Endothelial cell (in vitro differentiated cells): Measurements from ENCODE around the gene SUPT6H. TPM values are rescaled to one million over a fixed set of nuclear protein-coding genes. Genes with fewer than 3 reads are reported as not detected.

Experiments used
- DNase-seq: peaks from one replicate; pipeline ENCODE4 v3.0.0; 2021; ENCODE audit warnings: low spot score
- H3K27ac Mint-ChIP-seq: one replicate; pipeline ENCODE4 v1.8.0; 2021; ENCODE audit warnings: mixed read lengths, inconsistent platforms; ENCODE audit not compliant: unreplicated experiment
- H3K27me3 Mint-ChIP-seq: one replicate; pipeline ENCODE4 v1.8.0; 2021; ENCODE audit warnings: mild to moderate bottlenecking, moderate library complexity, mixed read lengths, inconsistent platforms; ENCODE audit not compliant: unreplicated experiment
- H3K36me3 Mint-ChIP-seq: one replicate; pipeline ENCODE4 v1.8.0; 2021; ENCODE audit warnings: mild to moderate bottlenecking, low read depth, mixed read lengths, inconsistent platforms; ENCODE audit not compliant: unreplicated experiment
- H3K4me1 Mint-ChIP-seq: one replicate; pipeline ENCODE4 v1.8.0; 2021; ENCODE audit warnings: mild to moderate bottlenecking, mixed read lengths, inconsistent platforms; ENCODE audit not compliant: unreplicated experiment
- H3K4me3 Mint-ChIP-seq: one replicate; pipeline ENCODE4 v1.8.0; 2021; ENCODE audit warnings: mild to moderate bottlenecking, mixed read lengths, inconsistent platforms; ENCODE audit not compliant: unreplicated experiment
- H3K9me3 Mint-ChIP-seq: one replicate; pipeline ENCODE4 v1.8.0; 2021; ENCODE audit warnings: mixed read lengths, inconsistent platforms; ENCODE audit not compliant: unreplicated experiment
- CTCF ChIP-seq: fragments of 200-600 bp; sonication (generic); IDR thresholded peaks from one replicate; pipeline ENCODE4 v1.5.0; 2021; ENCODE audit warnings: antibody characterized with exemption; ENCODE audit not compliant: unreplicated experiment
- total RNA-seq: library from RNA; stranded (reverse); fragmentation: NEBNext Ultra II Directional; extraction: Animal tissue kit (Norgen Biotek cat#: 25700); gene quantifications from one replicate; pipeline ENCODE4 v1.2.1, GENCODE V29; 2021; ENCODE audit not compliant: unreplicated experiment

The SUPT6H gene
- total RNA-seq, 1 donor from 2014 or later: 87.4 TPM

DNA sequence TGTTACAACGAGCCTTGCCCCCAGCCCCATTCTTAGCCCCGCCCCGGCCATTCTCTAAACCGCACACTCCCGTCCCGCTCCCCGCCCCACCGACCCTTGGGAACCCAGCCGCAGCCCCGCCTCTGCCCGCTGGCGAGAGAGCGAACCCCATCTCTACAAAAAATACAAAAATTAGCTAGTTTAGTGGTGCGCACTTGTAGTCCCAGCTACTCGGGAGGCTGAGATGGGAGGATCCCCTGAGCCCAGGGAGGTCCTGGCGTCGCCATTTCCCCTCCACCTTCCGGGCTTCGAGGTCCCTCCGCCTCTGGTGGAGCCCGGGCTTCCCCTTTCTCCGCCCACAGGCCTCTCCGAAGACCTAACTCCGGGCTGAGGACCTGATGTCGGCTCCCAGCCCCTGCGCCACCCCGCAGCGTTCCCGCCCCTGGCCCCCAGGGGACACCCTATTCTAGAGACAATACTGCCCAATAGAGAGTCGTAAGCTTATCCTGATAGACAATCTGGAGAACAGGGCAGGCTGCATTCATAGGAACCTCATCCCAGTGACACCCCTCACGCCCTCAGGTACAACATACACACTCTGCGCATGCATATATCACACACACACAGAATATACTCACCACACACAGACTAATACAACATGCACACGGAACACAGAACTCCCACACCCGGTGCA lies 50.2 kb downstream of the SUPT6H start:
- peak; percentile 65 for DNase-seq
- Mint-ChIP-seq H3K9me3 (no peaks in the 10 kb centered on the region), H3K27ac (peak overlapping the region; percentile 70), H3K4me1 (peaks cover 16% of the 10 kb centered on the region), H3K4me3 (peak overlapping the region; percentile 90), H3K36me3 (peaks cover 23% of the 10 kb centered on the region), H3K27me3 (peaks cover 23% of the 10 kb centered on the region)
- no peak for TF ChIP-seq CTCF

DNA sequence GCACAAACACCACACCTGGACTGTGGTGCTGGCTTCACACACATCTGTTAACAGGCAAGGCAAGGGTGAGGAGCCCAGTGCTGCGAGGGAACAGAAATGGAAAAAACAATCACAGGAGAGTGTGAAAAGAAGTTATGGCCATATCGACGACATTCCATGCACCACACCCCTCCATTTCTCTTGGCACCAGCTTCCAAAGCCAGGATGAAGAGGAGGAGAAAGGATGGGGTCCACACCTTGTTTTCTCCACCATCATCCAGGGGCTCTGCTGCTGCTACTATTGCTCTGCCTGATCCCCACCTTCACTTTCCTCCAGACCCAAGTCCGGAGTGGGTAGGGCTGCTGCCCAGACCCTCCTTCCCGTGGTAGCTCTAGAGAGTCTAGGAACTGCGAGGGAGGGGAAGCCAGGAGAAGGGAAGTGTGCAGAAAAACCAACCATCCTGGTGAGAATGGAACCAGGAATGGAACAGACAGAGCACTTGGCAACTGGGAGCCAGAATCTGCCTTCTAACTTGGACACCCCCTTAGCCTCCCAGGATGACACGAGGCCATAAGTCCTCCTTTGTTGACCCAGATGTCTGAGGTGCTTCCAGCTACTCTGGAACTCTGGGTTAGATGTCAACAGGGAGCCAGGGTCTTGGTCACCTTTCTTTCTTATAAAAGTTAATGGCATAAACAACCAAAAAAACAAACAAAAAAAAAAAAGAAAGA lies 50.9 kb downstream of the SUPT6H start:
- Mint-ChIP-seq H3K36me3 (peaks cover 18% of the 10 kb centered on the region), H3K4me1 (peaks cover 11% of the 10 kb centered on the region), H3K27ac (peak overlapping the region; percentile 11), H3K9me3 (no peaks in the 10 kb centered on the region), H3K27me3 (peaks cover 22% of the 10 kb centered on the region), H3K4me3 (peak overlapping the region; percentile 80)
- no peak for TF ChIP-seq CTCF
- no peak for DNase-seq

DNA sequence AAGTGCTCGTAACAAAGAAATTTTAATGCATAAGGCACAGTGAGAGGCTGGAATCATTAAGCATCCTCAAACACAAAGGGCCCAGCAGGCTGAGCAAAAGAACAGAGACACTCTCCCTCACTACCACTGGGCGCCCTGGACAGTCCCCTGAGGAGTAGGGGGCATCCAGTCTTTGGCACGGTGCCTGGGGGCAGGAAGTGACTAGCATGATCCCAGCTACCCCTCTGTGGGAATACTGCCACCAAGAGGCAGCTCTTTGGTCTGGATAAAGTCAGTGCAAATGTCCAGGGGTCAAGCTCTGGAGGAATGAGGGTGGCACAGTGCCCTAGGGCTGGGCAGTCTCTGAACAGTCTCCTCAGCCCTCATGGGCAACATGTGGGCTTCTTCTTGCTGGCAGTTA lies 52.3 kb downstream of the SUPT6H start:
- peak overlapping the region; percentile 81 for H3K4me3 Mint-ChIP-seq
- H3K36me3 Mint-ChIP-seq: peaks cover 13% of the 10 kb centered on the region
- no peaks in the 10 kb centered on the region for H3K9me3 Mint-ChIP-seq
- no peak for TF ChIP-seq CTCF
- peaks cover 20% of the 10 kb centered on the region for H3K4me1 Mint-ChIP-seq
- no peak overlapping the region for H3K27ac Mint-ChIP-seq
- H3K27me3 Mint-ChIP-seq: peaks cover 23% of the 10 kb centered on the region
- no peak for DNase-seq

GRCh38 chr17:28715217-28715616 lies 53.2 kb downstream of the SUPT6H start:
- H3K4me3 Mint-ChIP-seq: no peak overlapping the region
- H3K4me1 Mint-ChIP-seq: peaks cover 27% of the 10 kb centered on the region

More at GRCh38 chr17:28715217-28715616, 53.2 kb downstream of the SUPT6H start:
- Mint-ChIP-seq H3K9me3 (no peaks in the 10 kb centered on the region), H3K27me3 (peaks cover 30% of the 10 kb centered on the region), H3K27ac (no peak overlapping the region), H3K36me3 (peaks cover 18% of the 10 kb centered on the region)
- no peak for TF ChIP-seq CTCF
- DNase-seq: no peak
